Measurements from ENCODE around the gene SURF4.
"Not testable (repeated sequence)": the region's sequence is repeated elsewhere in the genome, so short reads cannot be mapped to it uniquely, and the experiment has no call there.

Gene SURF4

GRCh38 chr9:133340916-133341315 lies 34.9 kb downstream of the SURF4 start:
- in situ Hi-C loops (cut with HindIII; ENCODE audit: low sequenced_read_pairs) = no loop called here

- in situ Hi-C loops (cut with HindIII; ENCODE audit: low sequenced_read_pairs) = no loop called here
Measured at GRCh38 chr9:133340256-133340655, 35.6 kb downstream of the SURF4 start.

- in situ Hi-C loops (cut with HindIII; ENCODE audit: low sequenced_read_pairs) = no loop called here
Measured at GRCh38 chr9:133339641-133340040, 36.2 kb downstream of the SURF4 start.

GRCh38 chr9:133335924-133336811 lies 39.7 kb downstream of the SURF4 start, which contains the start of gene SURF6:
Gene SURF6, minus strand, starts transcription at chr9:133336188. Its CDS starts 56 bp downstream, at chr9:133336132.
- in situ Hi-C loops (cut with HindIII; ENCODE audit: low sequenced_read_pairs) = no loop called here

- in situ Hi-C loops (cut with HindIII; ENCODE audit: low sequenced_read_pairs) = not testable (repeated sequence)
Measured at GRCh38 chr9:133334888-133335287, 41.0 kb downstream of the SURF4 start.

- in situ Hi-C loops (cut with HindIII; ENCODE audit: low sequenced_read_pairs) = no loop called here
Measured at GRCh38 chr9:133334161-133334560, 41.7 kb downstream of the SURF4 start.

- in situ Hi-C loops (cut with HindIII; ENCODE audit: low sequenced_read_pairs) = no loop called here
Measured at GRCh38 chr9:133333566-133333965, 42.3 kb downstream of the SURF4 start.

GRCh38 chr9:133333011-133333410 lies 42.8 kb downstream of the SURF4 start:
- in situ Hi-C loops (cut with HindIII; ENCODE audit: low sequenced_read_pairs) = no loop called here

- in situ Hi-C loops (cut with HindIII; ENCODE audit: low sequenced_read_pairs) = no loop called here
Measured at GRCh38 chr9:133332381-133332730, 43.5 kb downstream of the SURF4 start.

- in situ Hi-C loops (cut with HindIII; ENCODE audit: low sequenced_read_pairs) = no loop called here
Measured at GRCh38 chr9:133331641-133332380, 44.0 kb downstream of the SURF4 start.

- in situ Hi-C loops (cut with HindIII; ENCODE audit: low sequenced_read_pairs) = no loop called here
Measured at GRCh38 chr9:133331221-133331620, 44.6 kb downstream of the SURF4 start.

- in situ Hi-C loops (cut with HindIII; ENCODE audit: low sequenced_read_pairs) = not testable (repeated sequence)
Measured at GRCh38 chr9:133329306-133330156, 46.3 kb downstream of the SURF4 start.

- in situ Hi-C loops (cut with HindIII; ENCODE audit: low sequenced_read_pairs) = no loop called here
Measured at GRCh38 chr9:133327834-133328484, 47.9 kb downstream of the SURF4 start.

- in situ Hi-C loops (cut with HindIII; ENCODE audit: low sequenced_read_pairs) = not testable (repeated sequence)
Measured at GRCh38 chr9:133327021-133327420, 48.8 kb downstream of the SURF4 start.

- in situ Hi-C loops (cut with HindIII; ENCODE audit: low sequenced_read_pairs) = no loop called here
Measured at GRCh38 chr9:133323991-133324703, 51.7 kb downstream of the SURF4 start.

- in situ Hi-C loops (cut with HindIII; ENCODE audit: low sequenced_read_pairs) = no loop called here
Measured at GRCh38 chr9:133323211-133323610, 52.6 kb downstream of the SURF4 start.

- in situ Hi-C loops (cut with HindIII; ENCODE audit: low sequenced_read_pairs) = no loop called here
Measured at GRCh38 chr9:133322701-133323100, 53.2 kb downstream of the SURF4 start.

- in situ Hi-C loops (cut with HindIII; ENCODE audit: low sequenced_read_pairs) = no loop called here
Measured at GRCh38 chr9:133321411-133321935, 54.4 kb downstream of the SURF4 start.

GRCh38 chr9:133320421-133320881 lies 55.4 kb downstream of the SURF4 start:
- in situ Hi-C loops (cut with HindIII; ENCODE audit: low sequenced_read_pairs) = no loop called here

GRCh38 chr9:133317551-133317950 lies 58.3 kb downstream of the SURF4 start:
- in situ Hi-C loops (cut with HindIII; ENCODE audit: low sequenced_read_pairs) = not testable (repeated sequence)
